Skin of body (tissue), 2 donors: ENCODE measurements around the gene FFAR2. TPM values are rescaled to one million over a fixed set of nuclear protein-coding genes. Genes with fewer than 3 reads are reported as not detected.
"Not testable (repeated sequence)": the region's sequence is repeated elsewhere in the genome, so short reads cannot be mapped to it uniquely, and the experiment has no call there.

ENCODE experiments used
- DNase-seq: peaks from one replicate; lab custom pipeline; 2025; lab: John Stamatoyannopoulos, UW
- total RNA-seq: library from RNA; depleted of rRNA; stranded (reverse); fragments of >200 nt; gene quantifications from one replicate; pipeline ENCODE4 v1.2.3, GENCODE V29; 2014

FFAR2 gene
- 0.99 TPM for total RNA-seq

DNA sequence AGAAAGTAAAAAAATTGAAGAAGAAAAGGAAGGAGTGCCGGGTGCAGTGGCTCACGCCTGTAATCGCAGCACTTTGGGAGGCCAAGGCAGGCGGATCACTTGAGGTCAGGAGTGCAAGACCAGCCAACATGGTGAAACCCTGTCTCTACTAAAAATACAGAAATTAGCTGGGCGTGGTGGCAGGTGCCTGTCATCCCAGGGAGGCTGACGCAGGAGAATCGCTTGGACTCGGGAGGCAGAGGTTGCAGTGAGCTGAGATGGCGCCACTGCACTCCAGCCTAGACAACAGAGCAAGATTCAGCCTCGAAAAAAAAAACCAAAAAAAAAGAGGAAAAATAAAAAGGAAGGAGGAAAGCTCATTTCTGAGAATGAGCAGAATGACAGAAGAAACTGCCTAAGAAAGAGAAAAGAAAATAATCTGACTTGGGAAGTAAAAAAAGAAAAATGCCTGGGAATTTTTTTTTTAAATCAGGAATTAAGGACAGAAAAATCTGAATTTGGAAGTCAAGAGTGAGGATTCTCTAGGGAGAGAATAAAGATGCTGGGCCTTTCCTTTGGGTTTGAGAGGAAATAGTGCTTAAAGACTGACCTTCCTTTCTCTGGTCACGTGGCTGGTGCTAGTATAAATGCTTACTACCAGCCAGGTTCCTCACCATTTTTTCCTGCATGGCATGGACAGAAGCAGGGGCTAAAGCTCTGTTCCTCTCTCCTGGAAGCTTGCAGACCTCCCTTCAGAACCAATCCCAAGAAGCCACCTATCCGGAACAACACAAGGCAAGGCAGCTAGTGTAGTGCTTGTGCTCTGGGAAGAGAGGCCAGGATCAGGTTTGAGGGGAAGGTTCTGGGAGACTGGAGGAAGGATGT lies at the start of gene FFAR2:
TSS of gene FFAR2 (plus strand) at position 652 of the 864 bp plus-strand sequence. CDS start 1,458 bp downstream, outside the sequence.
- no peak for DNase-seq

DNA sequence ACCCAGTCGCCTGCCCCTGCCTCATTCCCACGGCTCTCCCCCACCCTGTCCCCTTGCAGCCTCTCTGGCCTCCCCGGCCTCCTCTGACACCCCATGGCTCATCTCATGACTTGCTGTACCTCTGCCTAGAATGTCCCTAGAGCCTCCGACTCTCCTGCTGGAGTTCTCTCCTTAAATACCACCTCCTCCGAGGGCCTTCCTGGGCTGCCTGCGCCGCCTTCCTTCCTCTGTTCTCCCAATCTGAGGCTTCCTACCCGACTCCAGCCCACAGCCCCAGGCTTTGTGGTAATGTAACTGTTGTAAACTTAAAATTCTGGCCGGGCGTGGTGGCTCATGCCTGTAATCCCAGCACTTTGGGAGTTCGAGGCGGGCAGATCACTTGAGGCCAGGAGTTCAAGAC lies 49.5 kb upstream of the FFAR2 start:
- DNase-seq, result no peak

DNA sequence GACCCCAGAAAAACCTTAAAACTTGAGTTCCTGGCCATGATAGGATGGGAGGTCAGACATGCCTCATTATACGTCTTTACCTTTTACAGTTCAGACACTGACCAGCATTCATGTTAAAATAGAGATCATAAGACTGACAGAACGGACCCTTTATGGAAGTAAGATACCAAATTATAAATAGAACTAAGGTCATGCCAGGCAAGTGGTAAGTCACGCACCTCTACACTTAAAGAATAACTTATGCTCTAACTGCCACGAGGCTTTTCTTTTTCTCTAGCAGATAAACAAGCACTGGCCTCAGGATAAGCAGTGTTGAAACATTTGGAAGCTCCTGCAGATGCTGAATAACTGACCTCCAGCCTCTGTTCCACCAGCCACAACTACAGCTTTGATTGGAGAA lies 48.8 kb upstream of the FFAR2 start:
- DNase-seq, result no peak

DNA sequence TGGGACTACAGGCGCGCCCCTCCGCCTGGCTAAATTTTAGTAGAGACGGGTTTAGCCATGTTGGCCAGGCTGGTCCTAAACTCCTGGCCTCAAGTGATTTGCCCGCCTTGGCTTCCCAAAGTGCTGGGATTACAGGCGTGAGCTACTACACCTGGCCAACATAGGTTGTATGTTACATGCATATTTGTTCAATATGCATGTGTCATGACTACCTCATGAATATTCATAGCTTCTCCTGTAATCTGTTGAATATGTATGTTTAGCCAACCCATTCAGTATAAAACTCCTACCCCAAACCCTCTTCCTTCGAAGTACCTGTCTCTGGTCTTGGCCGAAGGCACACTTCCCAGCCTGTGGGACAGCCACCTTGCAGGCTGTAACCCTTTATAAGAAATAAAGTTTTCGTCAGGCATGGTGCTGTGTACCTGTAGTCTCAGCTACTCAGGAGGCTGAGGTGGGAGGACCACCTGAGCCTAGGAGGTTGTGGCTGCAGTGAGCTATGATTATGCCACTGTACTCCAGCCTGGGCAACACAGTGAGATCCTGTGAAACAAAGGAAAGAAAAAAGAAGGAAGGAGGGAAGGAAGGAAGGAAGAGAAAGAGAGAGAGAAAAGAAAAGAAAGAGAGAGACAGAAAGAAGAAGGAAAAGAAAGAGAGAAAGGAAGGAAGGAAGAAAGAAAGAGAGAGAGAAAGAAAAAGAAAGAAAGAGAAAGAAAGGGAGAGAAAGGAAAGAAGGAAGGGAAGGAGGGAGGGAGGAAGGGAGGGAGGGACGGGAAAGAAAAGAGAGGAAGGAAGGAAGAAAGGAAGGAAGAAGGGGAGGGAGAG lies 47.9 kb upstream of the FFAR2 start:
- no peak for DNase-seq

DNA sequence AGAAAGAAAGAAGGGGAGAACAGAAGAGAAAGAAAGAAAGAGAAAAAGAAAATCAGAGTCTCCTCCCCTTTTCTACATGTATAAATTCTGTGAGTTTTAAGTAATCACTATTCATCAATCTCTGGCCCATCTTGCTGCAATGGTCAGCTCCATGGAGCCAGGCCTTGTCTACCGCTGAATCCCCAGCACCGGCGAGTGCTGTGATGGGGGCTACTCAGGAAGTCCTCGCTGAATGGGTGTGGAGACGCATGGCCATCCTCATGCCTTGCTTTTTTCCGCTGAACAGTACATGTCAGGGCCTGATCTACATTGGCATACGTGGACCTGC lies 47.3 kb upstream of the FFAR2 start:
- DNase-seq, result no peak

DNA sequence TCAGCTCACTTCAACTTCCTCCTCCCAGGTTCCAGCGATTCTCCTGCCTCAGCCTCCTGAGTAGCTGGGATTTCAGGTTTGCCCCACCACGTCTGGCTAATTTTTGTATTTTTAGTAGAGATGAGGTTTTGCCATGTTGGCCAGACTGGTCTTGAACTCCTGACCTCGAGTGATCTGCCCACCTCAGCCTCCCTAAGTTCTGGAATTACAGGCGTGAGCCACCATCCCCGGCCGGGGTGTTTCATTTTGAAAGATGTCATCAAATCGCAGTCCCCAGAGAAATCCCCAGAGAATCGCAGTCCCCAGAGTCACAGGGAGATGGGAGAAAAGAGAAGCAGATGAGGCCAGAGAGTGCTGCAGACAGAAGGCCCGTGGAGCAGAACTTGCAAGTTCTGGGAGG lies 46.6 kb upstream of the FFAR2 start:
- DNase-seq, result not testable (repeated sequence)

DNA sequence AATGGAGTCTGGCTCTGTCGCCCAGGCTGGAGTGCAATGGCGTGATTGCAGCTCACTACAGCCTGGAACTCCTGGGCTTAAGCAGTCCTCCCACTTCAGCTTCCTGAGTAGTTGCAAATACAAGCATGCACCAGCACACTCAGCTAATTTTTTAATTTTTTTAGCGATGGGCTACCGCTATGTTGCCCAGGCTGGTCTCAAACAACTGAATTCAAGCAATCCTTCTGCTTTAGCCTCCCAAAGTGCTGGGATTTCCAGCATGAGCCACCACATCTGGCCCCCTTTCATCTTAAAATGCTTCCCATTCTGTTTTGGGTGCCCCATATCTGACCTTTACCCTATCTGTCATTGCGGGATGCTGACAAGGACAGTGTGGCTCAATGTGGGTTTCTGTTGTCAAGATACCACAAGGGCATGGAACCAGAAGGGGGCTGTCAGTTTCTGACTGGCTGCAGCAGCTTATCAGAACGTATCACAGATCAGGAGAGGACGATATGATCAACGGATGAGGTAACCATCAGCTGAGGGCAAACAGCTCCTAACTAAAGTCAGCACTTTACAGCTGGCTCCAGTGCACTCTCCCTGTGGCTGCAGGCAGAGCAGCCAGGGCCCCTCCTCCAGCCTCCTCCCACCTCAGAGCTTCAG lies 44.8 kb upstream of the FFAR2 start:
- no peak for DNase-seq

- peak; percentile 17 for DNase-seq
Observed at GRCh38 chr19:35404879-35405622, 43.0 kb upstream of the FFAR2 start.

DNA sequence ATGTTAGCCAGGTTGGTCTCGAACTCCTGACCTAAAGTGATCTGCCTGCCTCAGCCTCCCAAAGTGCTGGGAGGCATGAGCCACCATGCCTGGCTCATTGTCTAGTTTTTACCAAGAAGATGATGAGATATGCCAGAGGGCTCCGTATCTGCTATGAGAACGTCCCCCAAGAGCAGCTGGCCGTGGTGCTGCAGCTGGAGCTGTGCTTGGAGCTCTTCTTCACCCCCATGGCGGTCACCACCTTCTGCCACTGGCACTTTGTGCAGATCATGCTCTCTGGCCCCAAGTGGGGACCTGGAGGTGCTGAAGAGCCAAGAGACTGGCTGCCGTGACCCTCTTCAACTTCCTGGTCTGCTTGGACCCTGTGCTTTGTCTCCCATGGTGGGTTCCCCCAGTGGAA lies 40.4 kb upstream of the FFAR2 start:
- DNase-seq, result no peak

DNA sequence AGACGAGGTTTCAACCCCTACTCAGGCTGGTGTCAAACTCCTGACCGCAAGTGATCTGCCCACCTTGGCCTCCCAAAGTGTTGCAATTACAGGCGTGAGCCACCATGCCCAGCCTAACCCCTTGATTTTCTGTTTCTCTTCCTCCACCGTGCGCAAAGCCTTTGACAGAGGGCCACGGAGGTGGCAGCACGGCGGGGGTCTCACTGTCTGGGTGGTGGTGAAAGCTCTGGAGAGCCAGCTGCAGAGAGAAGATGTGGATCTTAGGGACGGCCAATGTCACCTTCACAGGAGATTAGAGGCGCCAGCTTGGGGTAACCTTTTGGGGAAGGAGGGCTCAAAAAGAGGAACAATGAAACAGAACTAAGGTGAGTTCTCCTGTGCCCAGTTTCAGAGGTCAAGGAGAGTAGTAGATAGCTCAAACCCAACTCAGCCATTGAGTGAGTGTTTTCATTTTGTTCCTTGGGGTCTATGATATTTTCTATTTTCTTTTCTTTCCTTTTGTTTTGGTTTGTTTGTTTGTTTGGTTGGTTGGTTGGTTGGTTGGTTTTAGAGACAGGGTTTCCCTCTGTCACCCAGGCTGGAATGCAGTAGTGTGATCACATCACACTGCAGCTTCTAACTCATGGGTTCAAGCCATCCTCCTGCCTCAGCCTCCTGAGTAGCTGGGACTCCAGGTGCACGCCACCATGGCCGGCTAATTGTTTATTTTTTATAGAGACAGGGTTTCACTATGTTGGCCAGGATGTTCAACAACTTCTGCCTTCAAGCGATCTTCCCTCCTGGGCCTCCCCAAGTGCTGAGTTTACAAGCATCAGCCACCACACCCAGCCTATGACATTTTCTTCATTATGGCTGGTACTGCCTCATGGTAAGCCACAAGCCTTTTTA lies 39.5 kb upstream of the FFAR2 start:
- DNase-seq, result no peak

DNA sequence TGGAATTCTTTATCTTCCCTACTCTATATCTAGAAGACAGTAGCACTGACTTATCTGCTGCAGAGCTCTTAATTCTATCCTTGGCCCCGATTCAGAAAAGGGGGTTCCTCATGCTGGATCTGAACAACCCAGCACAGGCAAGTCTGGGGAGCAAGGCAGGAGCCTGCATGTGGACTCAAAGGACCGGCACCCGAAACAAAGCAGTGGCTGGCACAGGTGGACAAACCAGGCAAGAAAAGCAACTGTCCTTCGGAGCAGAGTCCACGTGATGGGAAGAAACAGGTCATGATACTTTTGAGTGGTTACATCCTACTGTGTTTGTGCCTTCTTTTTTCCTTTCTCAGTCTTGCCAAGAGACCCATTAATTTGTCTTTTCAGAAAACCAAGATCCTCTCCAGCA lies 38.9 kb upstream of the FFAR2 start:
- no peak for DNase-seq

DNA sequence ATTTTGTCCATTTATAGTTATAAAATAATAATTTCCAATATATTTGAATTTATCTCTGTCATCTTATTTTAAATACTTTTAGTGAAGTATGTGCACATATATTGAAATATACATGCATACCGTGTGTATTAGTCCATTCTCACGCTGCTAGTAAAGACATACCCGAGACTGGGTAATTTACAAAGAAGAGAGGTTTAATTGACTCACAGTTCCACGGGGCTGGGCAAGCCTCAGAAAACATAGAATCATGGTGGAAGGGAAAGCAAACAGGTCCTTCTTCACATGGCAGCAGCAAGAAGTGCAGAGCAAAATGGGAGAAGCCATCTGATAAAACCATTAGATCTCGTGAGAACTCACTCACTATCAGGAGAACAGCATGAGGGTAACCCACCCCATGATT lies 37.6 kb upstream of the FFAR2 start:
- no peak for DNase-seq

DNA sequence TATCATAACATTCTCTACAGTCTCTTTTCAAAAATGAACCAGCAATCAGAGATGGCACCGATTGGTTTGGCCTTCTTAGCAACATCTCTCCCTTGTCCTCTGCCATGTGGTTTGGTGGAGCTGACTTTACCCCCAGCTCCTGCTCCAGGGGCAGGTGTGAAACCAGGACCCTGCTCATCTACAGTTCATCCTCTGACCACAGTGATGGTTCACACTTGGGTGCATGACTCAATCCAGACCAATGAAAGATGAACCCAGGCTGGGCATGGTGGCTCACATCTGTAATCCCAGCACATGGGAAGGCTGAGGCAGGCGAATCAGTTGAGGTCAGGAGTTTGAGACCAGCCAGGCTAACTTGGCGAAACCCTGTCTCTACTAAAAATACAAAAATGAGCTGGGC lies 33.6 kb upstream of the FFAR2 start:
- no peak for DNase-seq

GRCh38 chr19:35416331-35416730 lies 31.7 kb upstream of the FFAR2 start:
- no peak for DNase-seq

DNA sequence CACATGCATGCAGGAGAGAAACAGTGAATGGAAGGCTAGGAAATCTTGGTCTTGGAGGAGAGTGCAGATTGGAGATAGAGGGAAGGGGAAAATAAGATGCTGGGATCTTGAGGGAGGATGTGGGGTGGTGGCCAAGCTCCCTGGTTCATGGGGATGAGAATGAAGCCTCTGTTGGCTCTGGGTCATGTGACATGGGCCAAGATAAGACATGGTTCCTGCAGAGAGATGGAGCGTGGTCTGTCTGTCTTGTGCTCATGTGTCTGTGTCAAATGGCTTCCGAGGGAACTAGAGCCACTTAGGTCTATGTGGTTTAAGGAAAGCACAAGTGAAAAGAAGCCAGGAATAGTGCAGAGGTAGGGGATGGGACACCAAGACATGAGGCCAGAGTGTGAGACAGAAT lies 30.8 kb upstream of the FFAR2 start:
- no peak for DNase-seq

- no peak for DNase-seq
Observed at GRCh38 chr19:35417713-35418534, 30.1 kb upstream of the FFAR2 start.

DNA sequence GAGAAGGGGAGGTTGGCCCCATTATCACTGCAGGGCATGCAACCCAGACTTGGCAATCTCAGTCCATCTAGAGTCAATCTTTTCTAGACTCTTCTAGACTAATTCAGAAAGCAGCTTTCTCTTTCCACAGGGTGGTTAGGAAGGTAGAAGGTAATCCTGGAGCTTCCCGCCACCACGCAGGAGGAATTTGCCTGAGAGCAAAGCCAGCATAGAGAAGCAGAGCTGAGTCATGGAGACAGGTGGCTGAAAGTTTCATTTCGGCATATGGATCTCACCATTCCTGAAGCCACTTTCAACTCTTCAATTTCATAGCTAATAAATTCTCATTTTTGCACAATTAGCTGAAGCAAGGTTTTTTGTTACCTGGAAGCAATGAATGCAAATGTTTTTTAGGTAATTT lies 29.0 kb upstream of the FFAR2 start:
- no peak for DNase-seq

- no peak for DNase-seq
Observed at GRCh38 chr19:35419805-35420204, 28.3 kb upstream of the FFAR2 start.

- no peak for DNase-seq
Observed at GRCh38 chr19:35421362-35421761, 26.7 kb upstream of the FFAR2 start.

GRCh38 chr19:35423406-35423805 lies 24.7 kb upstream of the FFAR2 start:
- DNase-seq, result not testable (repeated sequence)
